Right cardiac atrium (tissue), 5 donors: ENCODE data around the gene VAV3. TPM values are rescaled to one million over a fixed set of nuclear protein-coding genes. Genes with fewer than 3 reads are reported as not detected.

ENCODE experiments used
- ATAC-seq, 2 donors: fragments of 200-7000 bp; cut with Tn5 transposase; one replicate each; pipeline versions ENCODE4 v1.8.0 to v1.9.1; 2020; ENCODE audit warnings: moderate library complexity in 2 of 2, mild to moderate bottlenecking in 1 of 2
- DNase-seq, 3 donors: peaks; one replicate each; pipeline ENCODE4 v3.0.0-alpha.2; 2020
- H3K27ac ChIP-seq: one replicate; pipeline ENCODE4 v1.5.1; 2013; ENCODE audit warnings: mild to moderate bottlenecking, low read length, control low read depth, moderate library complexity
- H3K27me3 ChIP-seq: one replicate; pipeline ENCODE4 v1.6.1; 2013; ENCODE audit not compliant: control insufficient read depth, insufficient read depth
- H3K4me1 ChIP-seq: one replicate; pipeline ENCODE4 v1.6.1; 2013; ENCODE audit warnings: low read length; ENCODE audit not compliant: control insufficient read depth, insufficient read depth
- H3K4me3 ChIP-seq: one replicate; pipeline ENCODE4 v1.5.1; 2013; ENCODE audit warnings: low read length, control low read depth
- H3K9me3 ChIP-seq: one replicate; pipeline ENCODE4 v1.6.1; 2013; ENCODE audit warnings: low read length; ENCODE audit not compliant: control insufficient read depth
- WGBS: extraction: QIAGEN DNeasy Blood & Tissue Kit; methylation state at CpG from one replicate; pipeline ENCODE4 v1.1.7; 2013; 5-methylcytosine and 5-hydroxymethylcytosine counted together
- intact Hi-C, 4 donors: fragments of 100-400 bp; cut with DNase I; formaldehyde crosslinking; loops; one replicate each; pipeline versions ENCODE4 v1.11.0 to v1.14.0; 2022 to 2023
- polyA plus RNA-seq: library from polyadenylated mRNA; stranded (reverse); fragments of 200-250 nt; gene quantifications from one replicate; pipeline ENCODE4 v1.2.3, GENCODE V29; 2013
- total RNA-seq, 4 donors: library from RNA; stranded (reverse); fragmentation: NEBNext Ultra II Directional; extraction: Animal tissue kit (Norgen Biotek cat#: 25700); gene quantifications; one replicate each; pipeline ENCODE4 v1.2.1, GENCODE V29; 2021
- donor health status: healthy with polysubstance abuse.
- donor health status: DM: no; HTN: yes; CAD: no.
- donor health status: DM: no; HTN: no; CAD: no.
- donor health status: DM: no; HTN: yes; CAD: no; lungs with severe emphysema.
- donor health status: DM: yes; HTN: yes; CAD: no.

The VAV3 gene
- total and polyA plus RNA-seq, 5 donors = 0.79 to 4.0 (median 2.7) TPM

- ATAC-seq (no peak), DNase-seq (no peak)
- intact Hi-C loops = no loop called here
- Histone ChIP-seq H3K4me1 (peaks cover 3% of the 10 kb centered on the region), H3K27ac (no peak overlapping the region), H3K9me3 (peaks cover 3% of the 10 kb centered on the region), H3K27me3 (no peaks in the 10 kb centered on the region), H3K4me3 (no peak overlapping the region)
- WGBS = 80% methylated on average over 1 of the region's 1 CpG
Measured at GRCh38 chr1:107807405-107807804, 157.6 kb downstream of the VAV3 start.

GRCh38 chr1:107806902-107807301 lies 158.1 kb downstream of the VAV3 start:
- no peak overlapping the region for H3K27ac ChIP-seq
- DNase-seq = no peak
- intact Hi-C loops = no loop called here
- WGBS = 92% methylated on average over 4 of the region's 4 CpGs
- ATAC-seq = no peak
- H3K4me3 ChIP-seq = no peak overlapping the region
- peaks cover 3% of the 10 kb centered on the region for H3K4me1 ChIP-seq
- no peaks in the 10 kb centered on the region for H3K27me3 ChIP-seq
- H3K9me3 ChIP-seq = peaks cover 3% of the 10 kb centered on the region

GRCh38 chr1:107804741-107805140 lies 160.2 kb downstream of the VAV3 start:
- Histone ChIP-seq H3K4me3 (no peak overlapping the region), H3K27me3 (no peaks in the 10 kb centered on the region), H3K9me3 (peaks cover 3% of the 10 kb centered on the region), H3K4me1 (peaks cover 3% of the 10 kb centered on the region), H3K27ac (no peak overlapping the region)
- ATAC-seq = no peak
- intact Hi-C loops = no loop called here
- 61% methylated on average over 1 of the region's 1 CpG for WGBS
- DNase-seq = no peak

- Histone ChIP-seq H3K27ac (no peak overlapping the region), H3K27me3 (no peaks in the 10 kb centered on the region), H3K4me3 (no peak overlapping the region), H3K4me1 (peaks cover 3% of the 10 kb centered on the region), H3K9me3 (peaks cover 3% of the 10 kb centered on the region)
- WGBS = 77% methylated on average over 1 of the region's 1 CpG
- intact Hi-C loops = no loop called here
- no peak for DNase-seq
- ATAC-seq = no peak
Measured at GRCh38 chr1:107804134-107804533, 160.8 kb downstream of the VAV3 start.

- ATAC-seq (no peak), DNase-seq (no peak)
- H3K4me3 ChIP-seq = no peak overlapping the region
- no peaks in the 10 kb centered on the region for H3K27me3 ChIP-seq
- intact Hi-C loops = no loop called here
- 60% methylated on average over 1 of the region's 1 CpG for WGBS
- H3K27ac ChIP-seq = no peak overlapping the region
- peaks cover 3% of the 10 kb centered on the region for H3K9me3 ChIP-seq
- peaks cover 3% of the 10 kb centered on the region for H3K4me1 ChIP-seq
Measured at GRCh38 chr1:107803579-107803978, 161.4 kb downstream of the VAV3 start.

GRCh38 chr1:107802654-107803053 lies 162.3 kb downstream of the VAV3 start:
- Histone ChIP-seq H3K4me3 (no peak overlapping the region), H3K27ac (no peak overlapping the region), H3K9me3 (peaks cover 3% of the 10 kb centered on the region), H3K27me3 (no peaks in the 10 kb centered on the region), H3K4me1 (peaks cover 3% of the 10 kb centered on the region)
- no peak for ATAC-seq
- DNase-seq = no peak
- 98% methylated on average over 1 of the region's 1 CpG for WGBS
- intact Hi-C loops = no loop called here

GRCh38 chr1:107795994-107796393 lies 169.0 kb downstream of the VAV3 start:
- Histone ChIP-seq H3K27me3 (no peaks in the 10 kb centered on the region), H3K27ac (no peak overlapping the region), H3K4me3 (no peak overlapping the region), H3K9me3 (no peaks in the 10 kb centered on the region), H3K4me1 (no peaks in the 10 kb centered on the region)
- no peak for ATAC-seq
- intact Hi-C loops = no loop called here
- no peak for DNase-seq
- WGBS = 86% methylated on average over 2 of the region's 2 CpGs

- ATAC-seq = no peak
Measured at GRCh38 chr1:107795441-107795840, 169.5 kb downstream of the VAV3 start.

GRCh38 chr1:107794571-107794970 lies 170.4 kb downstream of the VAV3 start:
- WGBS = 81% methylated on average over 2 of the region's 2 CpGs
- no peaks in the 10 kb centered on the region for H3K9me3 ChIP-seq
- no peaks in the 10 kb centered on the region for H3K4me1 ChIP-seq
- no peak overlapping the region for H3K4me3 ChIP-seq
- no peak for DNase-seq
- H3K27ac ChIP-seq = no peak overlapping the region
- intact Hi-C loops = no loop called here
- no peak for ATAC-seq
- no peaks in the 10 kb centered on the region for H3K27me3 ChIP-seq

More at GRCh38 chr1:107795441-107795840, 169.5 kb downstream of the VAV3 start:
- Histone ChIP-seq H3K4me1 (no peaks in the 10 kb centered on the region), H3K4me3 (no peak overlapping the region), H3K27me3 (no peaks in the 10 kb centered on the region), H3K27ac (no peak overlapping the region), H3K9me3 (no peaks in the 10 kb centered on the region)
- WGBS = 73% methylated on average over 1 of the region's 1 CpG
- intact Hi-C loops = no loop called here
- no peak for DNase-seq

GRCh38 chr1:107793896-107794453 lies 171.0 kb downstream of the VAV3 start:
- Histone ChIP-seq H3K27me3 (no peaks in the 10 kb centered on the region), H3K9me3 (no peaks in the 10 kb centered on the region), H3K4me3 (no peak overlapping the region), H3K4me1 (no peaks in the 10 kb centered on the region), H3K27ac (no peak overlapping the region)
- ATAC-seq = no peak
- intact Hi-C loops = no loop called here
- 93% methylated on average over 7 of the region's 7 CpGs for WGBS
- no peak for DNase-seq

- peaks cover 1% of the 10 kb centered on the region for H3K4me1 ChIP-seq
Measured at GRCh38 chr1:107791348-107791747, 173.6 kb downstream of the VAV3 start.

More at GRCh38 chr1:107791348-107791747, 173.6 kb downstream of the VAV3 start:
- Histone ChIP-seq H3K27me3 (no peaks in the 10 kb centered on the region), H3K4me3 (no peak overlapping the region), H3K9me3 (no peaks in the 10 kb centered on the region), H3K27ac (no peak overlapping the region)
- intact Hi-C loops = no loop called here
- ATAC-seq = no peak
- DNase-seq = no peak
